ENCODE results near the gene WIPI1.
"Not testable (repeated sequence)": the region's sequence is repeated elsewhere in the genome, so short reads cannot be mapped to it uniquely, and the experiment has no call there.

The WIPI1 gene

GRCh38 chr17:68387435-68388218 lies 69.7 kb downstream of the WIPI1 start:
- DNase-seq (ENCODE audit: extremely low read depth in 1 of 2, low read depth in 1 of 2), result no peak

- no peak for DNase-seq (ENCODE audit: extremely low read depth in 1 of 2, low read depth in 1 of 2)
Observed at GRCh38 chr17:68385490-68386215, 71.6 kb downstream of the WIPI1 start.

- DNase-seq (ENCODE audit: extremely low read depth in 1 of 2, low read depth in 1 of 2), result no peak
Observed at GRCh38 chr17:68384941-68385340, 72.4 kb downstream of the WIPI1 start.

- no peak for DNase-seq (ENCODE audit: extremely low read depth in 1 of 2, low read depth in 1 of 2)
Observed at GRCh38 chr17:68384471-68384870, 72.8 kb downstream of the WIPI1 start.

- DNase-seq (ENCODE audit: extremely low read depth in 1 of 2, low read depth in 1 of 2), result peak in 1 of 2 donors; percentile 2
Observed at GRCh38 chr17:68383443-68384321, 73.6 kb downstream of the WIPI1 start.

- DNase-seq (ENCODE audit: extremely low read depth in 1 of 2, low read depth in 1 of 2), result no peak
Observed at GRCh38 chr17:68383120-68383442, 74.2 kb downstream of the WIPI1 start.

- no peak for DNase-seq (ENCODE audit: extremely low read depth in 1 of 2, low read depth in 1 of 2)
Observed at GRCh38 chr17:68382582-68383085, 74.7 kb downstream of the WIPI1 start.

- peak in 1 of 2 donors; percentile 32 for DNase-seq (ENCODE audit: extremely low read depth in 1 of 2, low read depth in 1 of 2)
Observed at GRCh38 chr17:68381076-68381900, 76.0 kb downstream of the WIPI1 start.

- no peak for DNase-seq (ENCODE audit: extremely low read depth in 1 of 2, low read depth in 1 of 2)
Observed at GRCh38 chr17:68379692-68380677, 77.3 kb downstream of the WIPI1 start.

- no peak for DNase-seq (ENCODE audit: extremely low read depth in 1 of 2, low read depth in 1 of 2)
Observed at GRCh38 chr17:68379177-68379510, 78.2 kb downstream of the WIPI1 start.

- no peak for DNase-seq (ENCODE audit: extremely low read depth in 1 of 2, low read depth in 1 of 2)
Observed at GRCh38 chr17:68378268-68379176, 78.8 kb downstream of the WIPI1 start.

- DNase-seq (ENCODE audit: extremely low read depth in 1 of 2, low read depth in 1 of 2), result no peak
Observed at GRCh38 chr17:68377771-68378267, 79.5 kb downstream of the WIPI1 start.

- DNase-seq (ENCODE audit: extremely low read depth in 1 of 2, low read depth in 1 of 2), result not testable (repeated sequence)
Observed at GRCh38 chr17:68376178-68376577, 81.1 kb downstream of the WIPI1 start.

GRCh38 chr17:68375566-68375965 lies 81.7 kb downstream of the WIPI1 start:
- no peak for DNase-seq (ENCODE audit: extremely low read depth in 1 of 2, low read depth in 1 of 2)

Measured in stimulated activated CD8-positive, alpha-beta memory T cell treated with anti-CD3 and anti-CD28 coated beads, Interleukin-7, amount 100 ng/mL, for 48 hours (primary cell).